HFFc6 (cell line): ENCODE data around the gene ATG9A. TPM values are rescaled to one million over a fixed set of nuclear protein-coding genes. Genes with fewer than 3 reads are reported as not detected.

Experiments
- DNase-seq: peaks from one replicate; pipeline ENCODE4 v3.0.0-alpha.2; 2018
- H3K27ac Mint-ChIP-seq: 2 replicates; pipeline ENCODE4 v1.8.0; 2020; ENCODE audit warnings: mild to moderate bottlenecking, mixed read lengths
- H3K27me3 Mint-ChIP-seq: 2 replicates; pipeline ENCODE4 v1.8.0; 2021; ENCODE audit warnings: mild to moderate bottlenecking, moderate library complexity, mixed read lengths; ENCODE audit not compliant: insufficient read depth
- H3K36me3 Mint-ChIP-seq: 2 replicates; pipeline ENCODE4 v1.8.0; 2021; ENCODE audit warnings: low read depth, mixed read lengths
- H3K4me1 Mint-ChIP-seq: 2 replicates; pipeline ENCODE4 v1.8.0; 2020; ENCODE audit warnings: low read depth, mixed read lengths
- H3K4me3 Mint-ChIP-seq: 2 replicates; pipeline ENCODE4 v1.8.0; 2020; ENCODE audit warnings: mild to moderate bottlenecking, moderate library complexity, mixed read lengths
- H3K9me3 Mint-ChIP-seq: 2 replicates; pipeline ENCODE4 v1.8.0; 2020; ENCODE audit warnings: mild to moderate bottlenecking, mixed read lengths
- total RNA-seq, 6 experiments: library from RNA; stranded (reverse); fragmentation: NEBNext Ultra II Directional; extraction: Animal tissue kit (Norgen Biotek cat#: 25700); gene quantifications; 2 replicates in 1 of 6; 3 replicates in 5 of 6; pipeline ENCODE4 v1.2.3, GENCODE V29; 2021
- TF ChIP-seq, protein P1 (sequence below): fragments of 200-600 bp; sonication (generic); IDR thresholded peaks from 2 replicates; pipeline ENCODE4 v1.5.0; 2021; ENCODE audit warnings: antibody characterized with exemption, mild to moderate bottlenecking

The ATG9A gene
- total RNA-seq, 6 experiments from 2014 or later = 50.5 to 58.8 (median 52.5) TPM

GRCh38 chr2:219171231-219171651, 58.2 kb downstream of the ATG9A start:
- no peaks in the 10 kb centered on the region for H3K9me3 Mint-ChIP-seq
- H3K27ac Mint-ChIP-seq = peak overlapping the region; percentile 92
- peaks cover 15% of the 10 kb centered on the region for H3K36me3 Mint-ChIP-seq
- TF ChIP-seq, protein P1, sequence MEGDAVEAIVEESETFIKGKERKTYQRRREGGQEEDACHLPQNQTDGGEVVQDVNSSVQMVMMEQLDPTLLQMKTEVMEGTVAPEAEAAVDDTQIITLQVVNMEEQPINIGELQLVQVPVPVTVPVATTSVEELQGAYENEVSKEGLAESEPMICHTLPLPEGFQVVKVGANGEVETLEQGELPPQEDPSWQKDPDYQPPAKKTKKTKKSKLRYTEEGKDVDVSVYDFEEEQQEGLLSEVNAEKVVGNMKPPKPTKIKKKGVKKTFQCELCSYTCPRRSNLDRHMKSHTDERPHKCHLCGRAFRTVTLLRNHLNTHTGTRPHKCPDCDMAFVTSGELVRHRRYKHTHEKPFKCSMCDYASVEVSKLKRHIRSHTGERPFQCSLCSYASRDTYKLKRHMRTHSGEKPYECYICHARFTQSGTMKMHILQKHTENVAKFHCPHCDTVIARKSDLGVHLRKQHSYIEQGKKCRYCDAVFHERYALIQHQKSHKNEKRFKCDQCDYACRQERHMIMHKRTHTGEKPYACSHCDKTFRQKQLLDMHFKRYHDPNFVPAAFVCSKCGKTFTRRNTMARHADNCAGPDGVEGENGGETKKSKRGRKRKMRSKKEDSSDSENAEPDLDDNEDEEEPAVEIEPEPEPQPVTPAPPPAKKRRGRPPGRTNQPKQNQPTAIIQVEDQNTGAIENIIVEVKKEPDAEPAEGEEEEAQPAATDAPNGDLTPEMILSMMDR = peak; percentile 91
- no peak overlapping the region for H3K4me3 Mint-ChIP-seq
- H3K27me3 Mint-ChIP-seq = no peaks in the 10 kb centered on the region; the same call in 1 of the 2 replicates
- H3K4me1 Mint-ChIP-seq = peaks cover 33% of the 10 kb centered on the region
- DNase-seq = peak; percentile 89

DNA sequence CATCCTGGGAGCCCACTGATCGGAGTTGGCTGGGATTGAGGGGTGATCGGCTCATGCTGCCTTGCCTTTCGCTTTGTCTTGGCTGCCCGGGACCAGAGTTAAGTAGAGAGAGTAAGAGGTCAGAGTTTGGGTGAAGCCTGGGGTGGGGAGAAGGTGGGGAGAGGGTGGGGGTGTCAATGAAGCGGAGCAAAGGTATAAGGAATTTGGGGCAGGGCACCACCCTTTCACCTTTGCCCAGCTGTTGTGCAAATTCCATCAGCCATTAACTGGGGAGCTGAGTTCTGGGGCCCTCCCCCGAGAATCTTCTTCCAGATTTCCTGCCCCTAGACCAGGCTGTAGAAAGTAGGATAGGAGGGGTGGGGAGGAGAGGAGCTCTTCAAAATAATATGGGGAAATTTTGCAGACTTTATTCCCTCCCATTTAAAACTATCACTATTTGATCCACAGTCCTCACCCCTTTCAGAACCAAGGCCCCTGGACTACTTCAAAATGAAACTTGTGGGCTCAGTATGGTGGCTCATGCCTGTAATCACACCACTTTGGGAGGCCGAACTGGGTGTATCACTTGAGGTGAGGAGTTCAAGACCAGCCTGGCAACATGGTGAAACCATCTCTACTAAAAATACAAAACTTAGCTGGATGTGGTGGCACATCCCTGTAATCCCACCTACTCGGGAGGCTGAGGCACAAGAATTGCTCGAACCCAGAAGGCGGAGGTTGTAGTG, 59.3 kb downstream of the ATG9A start, which contains the start of gene SLC23A3:
Gene SLC23A3 (minus strand): TSS at position 100 of the 725 bp plus-strand sequence. CDS start 45 bp downstream, at position 55.
- Mint-ChIP-seq H3K27ac (no peak within 1 kb of the TSS), H3K9me3 (no peaks in the 10 kb centered on the region), H3K4me3 (no peak within 1 kb of the TSS), H3K4me1 (peaks cover 22% of the 10 kb centered on the region), H3K36me3 (peaks cover 20% of the 10 kb centered on the region), H3K27me3 (no peaks in the 10 kb centered on the region; the same call in 1 of the 2 replicates)
- TF ChIP-seq, protein P1 = no peak
- no peak for DNase-seq

Other genes starting within 250 kb of the ATG9A start
- gene FEV, start 244.5 kb downstream of the ATG9A start, total RNA-seq = not detected
- gene CRYBA2, start 236.2 kb downstream of the ATG9A start, total RNA-seq = not detected
- gene CFAP65, start 188.1 kb downstream of the ATG9A start, total RNA-seq = not detected
- gene IHH, start 168.7 kb downstream of the ATG9A start, total RNA-seq = not detected
- gene NHEJ1, start 68.8 kb downstream of the ATG9A start, total RNA-seq = 10 to 100 TPM; 12.0 to 16.6 (median 14.1) TPM
- 1 to 10 TPM in 2 of 6 experiments, under 1 TPM in 4; 0.36 to 1.5 (median 0.88) TPM for gene SLC23A3, start 59.6 kb downstream of the ATG9A start, total RNA-seq
- gene CNPPD1, start 52.7 kb downstream of the ATG9A start, total RNA-seq = 10 to 100 TPM; 37.9 to 46.2 (median 42.2) TPM
- gene RETREG2, start 51.4 kb downstream of the ATG9A start, total RNA-seq = 100 to 1,000 TPM in 1 of 6 experiments, 10 to 100 TPM in 5; 77.3 to 102 (median 85.5) TPM
- 10 to 100 TPM; 28.8 to 39.6 (median 33.1) TPM for gene ZFAND2B, start 22.9 kb downstream of the ATG9A start, total RNA-seq
- 10 to 100 TPM; 12.5 to 16.5 (median 13.9) TPM for gene ABCB6, start 10.7 kb downstream of the ATG9A start, total RNA-seq
- gene ANKZF1, start 170 bp upstream of the ATG9A start, total RNA-seq = 10 to 100 TPM; 11.7 to 18.9 (median 15.4) TPM
- gene GLB1L, start 15.8 kb upstream of the ATG9A start, total RNA-seq = 1 to 10 TPM; 4.4 to 7.6 (median 5.5) TPM
- gene STK16, start 15.8 kb upstream of the ATG9A start, total RNA-seq = 10 to 100 TPM; 25.1 to 30.7 (median 28.2) TPM
- gene TUBA4B, start 23.6 kb upstream of the ATG9A start, total RNA-seq = not detected
- gene TUBA4A, start 24.3 kb upstream of the ATG9A start, total RNA-seq = 10 to 100 TPM; 40.4 to 66.3 (median 48.2) TPM
- gene DNAJB2, start 49.7 kb upstream of the ATG9A start, total RNA-seq = 10 to 100 TPM; 39.7 to 45.4 (median 41.5) TPM
- 10 to 100 TPM in 5 of 6 experiments, 1 to 10 TPM in 1; 5.2 to 18.3 (median 15.2) TPM for gene PTPRN, start 79.8 kb upstream of the ATG9A start, total RNA-seq
- gene RESP18, start 103.1 kb upstream of the ATG9A start, total RNA-seq = not detected
- 10 to 100 TPM; 46.9 to 59.4 (median 53.0) TPM for gene DNPEP, start 158.3 kb upstream of the ATG9A start, total RNA-seq
- under 1 TPM in 5 of 6 experiments, not detected in 1; 0.12 to 0.37 (median 0.19) TPM for gene DES, start 188.7 kb upstream of the ATG9A start, total RNA-seq
- 10 to 100 TPM; 80.9 to 89.5 (median 84.7) TPM for gene SPEG, start 205.2 kb upstream of the ATG9A start, total RNA-seq